Gastrocnemius medialis (tissue), 4 donors: ENCODE results near the gene CDH23.

Experiments used
- CTCF ChIP-seq, 5 experiments: fragments of 450-650 bp in 3 of 5; fragments of 200-600 bp in 2 of 5; sonication (generic) in 2 of 5; IDR thresholded peaks in 4 of 5; conservative IDR thresholded peaks in 1 of 5; 1 replicate in 4 of 5; 2 replicates in 1 of 5; pipeline ENCODE4 v1.5.1; 2016 to 2019; ENCODE audit warnings: antibody characterized with exemption in 5 of 5, mild to moderate bottlenecking in 3 of 5, moderate library complexity in 3 of 5
- POLR2A ChIP-seq, 2 donors: fragments of 450-650 bp; IDR thresholded peaks; one replicate each; pipeline ENCODE4 v1.6.1; 2017; ENCODE audit warnings: antibody characterized with exemption in 2 of 2, mild to moderate bottlenecking in 2 of 2, moderate library complexity in 2 of 2

GRCh38 chr10:71736570-71736952 is 339.8 kb downstream of the CDH23 start:
- TF ChIP-seq CTCF (IDR thresholded peaks at IDR 0.05 in 4 of 5, conservative IDR thresholded peaks at IDR 0.05 in 1 of 5) (no peak), POLR2A (IDR thresholded peaks at IDR 0.05) (no peak)
